H9 (cell line): ENCODE results near the gene PEX5L. TPM values are rescaled to one million over a fixed set of nuclear protein-coding genes. Genes with fewer than 3 reads are reported as not detected.

Experiments
- DNase-seq: peaks from one replicate; pipeline ENCODE4 v3.0.0-alpha.2; 2017
- H2AFZ ChIP-seq: one replicate; pipeline ENCODE4 v1.6.1; 2013; ENCODE audit warnings: mild to moderate bottlenecking, low read length, control low read depth, moderate library complexity
- H2AK5ac ChIP-seq: 2 replicates; pipeline ENCODE4 v1.6.1; 2013; ENCODE audit warnings: low read length, control low read depth, mixed read lengths; ENCODE audit not compliant: insufficient read length
- H2BK120ac ChIP-seq: one replicate; pipeline ENCODE4 v1.6.1; 2013; ENCODE audit warnings: low read depth, mild to moderate bottlenecking, low read length, control low read depth, inconsistent platforms; ENCODE audit not compliant: poor library complexity, severe bottlenecking
- H2BK12ac ChIP-seq: 2 replicates; pipeline ENCODE4 v1.6.1; 2013; ENCODE audit warnings: low read length, control low read depth, mixed read lengths, low read depth; ENCODE audit not compliant: insufficient read length
- H2BK15ac ChIP-seq: 2 replicates; pipeline ENCODE4 v1.6.1; 2013; ENCODE audit warnings: low read depth, low read length, control low read depth
- H2BK20ac ChIP-seq: one replicate; pipeline ENCODE4 v1.6.1; 2013; ENCODE audit warnings: low read depth, mild to moderate bottlenecking, low read length, control low read depth, inconsistent platforms; ENCODE audit not compliant: poor library complexity, severe bottlenecking
- H2BK5ac ChIP-seq: 2 replicates; pipeline ENCODE4 v1.6.1; 2013; ENCODE audit warnings: low read length, control low read depth, mixed read lengths; ENCODE audit not compliant: insufficient read length
- H3K14ac ChIP-seq: 2 replicates; pipeline ENCODE4 v1.6.1; 2013; ENCODE audit warnings: low read length, control low read depth; ENCODE audit not compliant: insufficient read depth
- H3K18ac ChIP-seq: 2 replicates; pipeline ENCODE4 v1.6.1; 2013; ENCODE audit warnings: low read depth, mild to moderate bottlenecking, mixed read lengths, low read length, control low read depth; ENCODE audit not compliant: insufficient read length
- H3K23ac ChIP-seq: 2 replicates; pipeline ENCODE4 v1.6.1; 2013; ENCODE audit warnings: low read length, control low read depth, mixed read lengths, low read depth; ENCODE audit not compliant: insufficient read length
- H3K23me2 ChIP-seq: 2 replicates; pipeline ENCODE4 v1.6.1; 2013; ENCODE audit warnings: low read depth, mild to moderate bottlenecking, mixed read lengths, low read length, control low read depth; ENCODE audit not compliant: insufficient read length, poor library complexity, severe bottlenecking
- H3K27ac ChIP-seq: 2 replicates; pipeline ENCODE4 v1.5.1; 2013; ENCODE audit warnings: low read length, control low read depth, mixed read lengths, low read depth; ENCODE audit not compliant: insufficient read length
- H3K27me3 ChIP-seq: 2 replicates; pipeline ENCODE4 v1.6.1; 2013; ENCODE audit warnings: low read length, control low read depth, inconsistent platforms; ENCODE audit not compliant: insufficient read depth
- H3K4ac ChIP-seq: 2 replicates; pipeline ENCODE4 v1.6.1; 2013; ENCODE audit warnings: low read depth, mild to moderate bottlenecking, control low read depth, inconsistent platforms, low read length, moderate library complexity
- H3K4me1 ChIP-seq: 2 replicates; pipeline ENCODE4 v1.6.1; 2013; ENCODE audit warnings: low read length, control low read depth, inconsistent platforms; ENCODE audit not compliant: insufficient read depth
- H3K4me2 ChIP-seq: 2 replicates; pipeline ENCODE4 v1.6.1; 2013; ENCODE audit warnings: low read length, control low read depth, mixed read lengths; ENCODE audit not compliant: insufficient read length, insufficient read depth
- H3K56ac ChIP-seq: 2 replicates; pipeline ENCODE4 v1.6.1; 2013; ENCODE audit warnings: low read depth, mild to moderate bottlenecking, mixed read lengths, low read length, control low read depth; ENCODE audit not compliant: insufficient read length
- H3K79me1 ChIP-seq: 2 replicates; pipeline ENCODE4 v1.6.1; 2013; ENCODE audit warnings: low read depth, mild to moderate bottlenecking, moderate library complexity, low read length, control low read depth, inconsistent platforms; ENCODE audit not compliant: insufficient read depth, poor library complexity, severe bottlenecking
- H3K79me2 ChIP-seq: 2 replicates; pipeline ENCODE4 v1.6.1; 2013; ENCODE audit warnings: low read length, control low read depth, inconsistent platforms; ENCODE audit not compliant: insufficient read depth
- H3K9ac ChIP-seq: 2 replicates; pipeline ENCODE4 v1.6.1; 2013; ENCODE audit warnings: low read length, control low read depth, mixed read lengths; ENCODE audit not compliant: insufficient read length; ENCODE audit errors: extremely low read depth
- H3K9me3 ChIP-seq: one replicate; pipeline ENCODE4 v1.6.1; 2013; ENCODE audit warnings: low read depth, low read length, inconsistent platforms; ENCODE audit not compliant: control insufficient read depth
- H3T11ph ChIP-seq: one replicate; pipeline ENCODE4 v1.6.1; 2013; ENCODE audit warnings: mild to moderate bottlenecking, low read length, control low read depth, inconsistent platforms
- H4K20me1 ChIP-seq: one replicate; pipeline ENCODE4 v1.6.1; 2013; ENCODE audit not compliant: control insufficient read depth, insufficient read length, insufficient read depth
- H4K5ac ChIP-seq: 2 replicates; pipeline ENCODE4 v1.6.1; 2013; ENCODE audit warnings: low read depth, mild to moderate bottlenecking, mixed read lengths, low read length, control low read depth; ENCODE audit not compliant: insufficient read length
- H4K8ac ChIP-seq: replicated peaks from 2 replicates; pipeline ENCODE4 v1.6.1; 2013; ENCODE audit warnings: low read length, control low read depth, mixed read lengths, low read depth; ENCODE audit not compliant: insufficient read length
- H4K91ac ChIP-seq: 2 replicates; pipeline ENCODE4 v1.6.1; 2013; ENCODE audit warnings: low read depth, mild to moderate bottlenecking, moderate library complexity, mixed read lengths, low read length, control low read depth; ENCODE audit not compliant: insufficient read length
- H3K27ac Mint-ChIP-seq, 3 experiments: 2 replicates in 2 of 3; 3 replicates in 1 of 3; pipeline ENCODE4 v1.8.0; 2020 to 2021; ENCODE audit warnings: mixed read lengths in 3 of 3, mild to moderate bottlenecking in 1 of 3, moderate library complexity in 1 of 3
- H3K27me3 Mint-ChIP-seq: 2 replicates; pipeline ENCODE4 v1.8.0; 2021; ENCODE audit warnings: low read depth, mild to moderate bottlenecking, moderate library complexity, mixed read lengths
- H3K36me3 Mint-ChIP-seq, 3 experiments: 2 replicates in 2 of 3; 3 replicates in 1 of 3; pipeline ENCODE4 v1.8.0; 2020 to 2021; ENCODE audit warnings: low read depth in 3 of 3, mixed read lengths in 3 of 3; ENCODE audit not compliant: insufficient read depth in 1 of 3
- H3K4me1 Mint-ChIP-seq, 2 experiments: 2 replicates each; pipeline ENCODE4 v1.8.0; 2020; ENCODE audit warnings: mixed read lengths in 2 of 2
- H3K4me3 Mint-ChIP-seq, 2 experiments: 2 replicates in 1 of 2; 3 replicates in 1 of 2; pipeline ENCODE4 v1.8.0; 2020 to 2021; ENCODE audit warnings: mild to moderate bottlenecking in 2 of 2, mixed read lengths in 2 of 2, moderate library complexity in 1 of 2
- H3K9me3 Mint-ChIP-seq, 2 experiments: 2 replicates in 1 of 2; 3 replicates in 1 of 2; pipeline ENCODE4 v1.8.0; 2020; ENCODE audit warnings: mild to moderate bottlenecking in 2 of 2, mixed read lengths in 2 of 2, moderate library complexity in 1 of 2
- WGBS: extraction: QIAGEN DNeasy Blood & Tissue Kit; methylation state at CpG from one replicate; pipeline ENCODE4 v1.1.7; 2013; ENCODE audit warnings: missing lambda C conversion rate, low lambda C conversion rate, mixed read lengths; ENCODE audit not compliant: insufficient read length; ENCODE audit errors: extremely low coverage; 5-methylcytosine and 5-hydroxymethylcytosine counted together
- total RNA-seq: library from RNA; stranded (reverse); gene quantifications from 2 replicates; pipeline ENCODE4 v1.2.1, GENCODE V29; 2021
- TF ChIP-seq, protein P1 (sequence below): fragments of 200-600 bp; sonication (generic); conservative IDR thresholded peaks from 3 replicates; pipeline ENCODE4 v1.8.0; 2021; ENCODE audit warnings: antibody characterized with exemption, mild to moderate bottlenecking

Gene PEX5L
- total RNA-seq, 1 experiment from 2014 or later = 0.85 TPM

GRCh38 chr3:179871782-179872181 is 165.0 kb downstream of the PEX5L start:
- Histone ChIP-seq H3K23me2 (no peaks in the 10 kb centered on the region), H3T11ph (peak overlapping the region; percentile 83), H4K8ac (no peak overlapping the region), H2AK5ac (no peak overlapping the region), H2AFZ (no peak overlapping the region), H2BK15ac (no peak overlapping the region), H4K5ac (no peak overlapping the region), H3K23ac (no peak overlapping the region), H3K9me3 (no peaks in the 10 kb centered on the region), H2BK20ac (no peak overlapping the region), H3K14ac (no peak overlapping the region), H3K79me2 (no peaks in the 10 kb centered on the region), H3K56ac (no peak overlapping the region), H3K9ac (no peak overlapping the region), H3K79me1 (no peaks in the 10 kb centered on the region), H3K4ac (no peak overlapping the region), H3K4me2 (no peak overlapping the region), H2BK12ac (no peak overlapping the region), H3K18ac (no peak overlapping the region), H3K4me1 (no peaks in the 10 kb centered on the region), H4K20me1 (no peaks in the 10 kb centered on the region), H4K91ac (no peak overlapping the region), H3K27ac (no peak overlapping the region), H2BK120ac (peak overlapping the region; percentile 44), H3K27me3 (no peaks in the 10 kb centered on the region), H2BK5ac (no peak overlapping the region)
- Mint-ChIP-seq H3K4me1 (peaks cover 20 to 23% of the 10 kb centered on the region in 2 experiments), H3K27me3 (no peaks in the 10 kb centered on the region), H3K27ac (peak overlapping the region in 2 of 3 experiments; percentile 81 to 89; a peak in 5 of 7 replicates), H3K9me3 (no peaks in the 10 kb centered on the region), H3K36me3 (no peaks in the 10 kb centered on the region), H3K4me3 (no peak overlapping the region)
- WGBS = no CpG with 5 or more reads among the region's 4 CpGs
- DNase-seq = no peak
- TF ChIP-seq, protein P1, sequence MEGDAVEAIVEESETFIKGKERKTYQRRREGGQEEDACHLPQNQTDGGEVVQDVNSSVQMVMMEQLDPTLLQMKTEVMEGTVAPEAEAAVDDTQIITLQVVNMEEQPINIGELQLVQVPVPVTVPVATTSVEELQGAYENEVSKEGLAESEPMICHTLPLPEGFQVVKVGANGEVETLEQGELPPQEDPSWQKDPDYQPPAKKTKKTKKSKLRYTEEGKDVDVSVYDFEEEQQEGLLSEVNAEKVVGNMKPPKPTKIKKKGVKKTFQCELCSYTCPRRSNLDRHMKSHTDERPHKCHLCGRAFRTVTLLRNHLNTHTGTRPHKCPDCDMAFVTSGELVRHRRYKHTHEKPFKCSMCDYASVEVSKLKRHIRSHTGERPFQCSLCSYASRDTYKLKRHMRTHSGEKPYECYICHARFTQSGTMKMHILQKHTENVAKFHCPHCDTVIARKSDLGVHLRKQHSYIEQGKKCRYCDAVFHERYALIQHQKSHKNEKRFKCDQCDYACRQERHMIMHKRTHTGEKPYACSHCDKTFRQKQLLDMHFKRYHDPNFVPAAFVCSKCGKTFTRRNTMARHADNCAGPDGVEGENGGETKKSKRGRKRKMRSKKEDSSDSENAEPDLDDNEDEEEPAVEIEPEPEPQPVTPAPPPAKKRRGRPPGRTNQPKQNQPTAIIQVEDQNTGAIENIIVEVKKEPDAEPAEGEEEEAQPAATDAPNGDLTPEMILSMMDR = no peak
